Lung (tissue), 12 donors: ENCODE data around the gene TNFRSF17. TPM values are rescaled to one million over a fixed set of nuclear protein-coding genes. Genes with fewer than 3 reads are reported as not detected.
A peak's percentile ranks its signal among the peaks of the same experiment; 100 is the strongest.

Experiments
- ATAC-seq: fragments of 200-7000 bp; cut with Tn5 transposase; one replicate; pipeline ENCODE4 v1.9.1; 2020; ENCODE audit warnings: moderate number of reproducible peaks; ENCODE audit not compliant: insufficient read depth, low FRiP score
- DNase-seq, 3 donors: peaks; one replicate each; pipeline ENCODE4 v3.0.0-alpha.2; 2013 to 2017
- H3K27ac ChIP-seq, 2 donors: one replicate each; pipeline ENCODE4 v1.5.1; 2013; ENCODE audit warnings: mild to moderate bottlenecking in 2 of 2, moderate library complexity in 2 of 2, control low read depth in 1 of 2, inconsistent platforms in 1 of 2, low read depth in 1 of 2, low read length in 1 of 2
- H3K27me3 ChIP-seq, 3 donors: one replicate each; pipeline ENCODE4 v1.5.1; 2013; ENCODE audit warnings: low read length in 2 of 3; ENCODE audit not compliant: control insufficient read depth in 3 of 3, insufficient read depth in 3 of 3
- H3K36me3 ChIP-seq, 4 donors: one replicate each; pipeline ENCODE4 v1.5.1; 2013; ENCODE audit warnings: low read length in 4 of 4, mild to moderate bottlenecking in 1 of 4, moderate library complexity in 1 of 4; ENCODE audit not compliant: control insufficient read depth in 4 of 4, insufficient read depth in 4 of 4
- H3K4me1 ChIP-seq, 5 donors: one replicate each; pipeline ENCODE4 v1.5.1; 2013; ENCODE audit warnings: low read length in 5 of 5, mild to moderate bottlenecking in 2 of 5, moderate library complexity in 1 of 5; ENCODE audit not compliant: control insufficient read depth in 5 of 5, insufficient read depth in 5 of 5
- H3K4me3 ChIP-seq: one replicate; pipeline ENCODE4 v1.5.1; 2013; ENCODE audit warnings: mild to moderate bottlenecking, control low read depth, moderate library complexity
- H3K9ac ChIP-seq, 2 donors: one replicate each; pipeline ENCODE4 v1.5.1; 2013; ENCODE audit warnings: low read length in 2 of 2, control low read depth in 1 of 2; ENCODE audit not compliant: insufficient read depth in 1 of 2
- H3K9me3 ChIP-seq, 4 donors: one replicate each; pipeline ENCODE4 v1.5.1; 2013; ENCODE audit warnings: low read length in 3 of 4, mild to moderate bottlenecking in 1 of 4, moderate library complexity in 1 of 4; ENCODE audit not compliant: control insufficient read depth in 4 of 4, insufficient read depth in 3 of 4
- CTCF ChIP-seq: IDR thresholded peaks from 2 replicates; pipeline ENCODE4 v1.5.1; 2012; ENCODE audit warnings: mild to moderate bottlenecking; ENCODE audit errors: control extremely low read depth, extremely low read depth
- WGBS, 2 donors: extraction: QIAGEN DNeasy Blood & Tissue Kit; methylation state at CpG; one replicate each; pipeline ENCODE4 v1.1.7; 2013; 5-methylcytosine and 5-hydroxymethylcytosine counted together
- polyA plus RNA-seq, 2 donors: library from polyadenylated mRNA; stranded (reverse); fragments of 200-250 nt; gene quantifications; one replicate each; pipeline ENCODE4 v1.2.1, GENCODE V29; 2013
- total RNA-seq, 2 donors: library from RNA; depleted of rRNA in 1 of 2; stranded (reverse); fragments of >200 nt in 1 of 2; gene quantifications; one replicate each; pipeline ENCODE4 v1.2.1, GENCODE V29; 2014 to 2021
- donor health status: control.
- donor health status: control.
- donor health status: Bipolar disorder and iron deficiency.
- donor health status: healthy.
- donor health status: DM: yes; HTN: yes; CAD: no.

Gene TNFRSF17
- total and polyA plus RNA-seq, 4 donors, result 0.30 to 3.2 (median 1.4) TPM

GRCh38 chr16:11992586-11993524 lies 27.8 kb downstream of the TNFRSF17 start:
- Histone ChIP-seq H3K27ac (no peak overlapping the region), H3K4me1 (peaks cover 0 to 11% (median 0%) of the 10 kb centered on the region in 5 donors)
- WGBS, 2 donors, result 82 to 90% methylated on average over 16 of the region's 16 CpGs

GRCh38 chr16:11994143-11995119 lies 29.4 kb downstream of the TNFRSF17 start:
- Histone ChIP-seq H3K27ac (peak overlapping the region; percentile 1 to 72), H3K4me3 (no peak overlapping the region), H3K27me3 (no peaks in the 10 kb centered on the region), H3K4me1 (peaks cover 0 to 8% (median 0%) of the 10 kb centered on the region in 5 donors), H3K9ac (no peak overlapping the region), H3K36me3 (no peaks in the 10 kb centered on the region), H3K9me3 (no peaks in the 10 kb centered on the region)
- no peak for TF ChIP-seq CTCF
- peak in 1 of 3 donors; percentile 28 for DNase-seq
- 63 to 73% methylated on average over 8 of the region's 8 CpGs for WGBS, 2 donors
- ATAC-seq, result peak; percentile 66

More at GRCh38 chr16:11992586-11993524, 27.8 kb downstream of the TNFRSF17 start:
- Histone ChIP-seq H3K36me3 (no peaks in the 10 kb centered on the region), H3K4me3 (no peak overlapping the region), H3K9me3 (no peaks in the 10 kb centered on the region), H3K9ac (no peak overlapping the region), H3K27me3 (no peaks in the 10 kb centered on the region)
- no peak for ATAC-seq
- TF ChIP-seq CTCF, result no peak
- no peak for DNase-seq

- DNase-seq (no peak), ATAC-seq (no peak)
- TF ChIP-seq CTCF, result no peak
- peaks cover 0 to 7% (median 0%) of the 10 kb centered on the region in 4 donors for H3K36me3 ChIP-seq
- H3K9ac ChIP-seq, result no peak overlapping the region
- peaks cover 0 to 6% (median 0%) of the 10 kb centered on the region in 5 donors for H3K4me1 ChIP-seq
- H3K9me3 ChIP-seq, result no peaks in the 10 kb centered on the region
- WGBS, 2 donors, result 62 to 76% methylated on average over 9 of the region's 9 CpGs
- no peaks in the 10 kb centered on the region for H3K27me3 ChIP-seq
- no peak overlapping the region for H3K4me3 ChIP-seq
- no peak overlapping the region for H3K27ac ChIP-seq
Measured at GRCh38 chr16:11996433-11997330, 31.7 kb downstream of the TNFRSF17 start.
